NB4 (cell line): Measurements from ENCODE around the gene EDDM13.

Experiments
- CTCF ChIP-seq: IDR thresholded peaks from one replicate; pipeline ENCODE4 v1.5.1; 2012; ENCODE audit warnings: low read depth, low read length
- MAX ChIP-seq: IDR thresholded peaks from 2 replicates; pipeline ENCODE4 v1.6.1; 2011; ENCODE audit warnings: low read depth, low read length
- POLR2A ChIP-seq: IDR thresholded peaks from 2 replicates; pipeline ENCODE4 v1.6.1; 2011; ENCODE audit warnings: mild to moderate bottlenecking; ENCODE audit not compliant: insufficient read length; ENCODE audit errors: extremely low read depth

GRCh38 chr19:56324436-56324835 lies 51.9 kb downstream of the EDDM13 start:
- TF ChIP-seq CTCF (no peak), POLR2A (no peak), MAX (no peak)
